Thyroid gland (tissue), 4 donors: Measurements from ENCODE around the gene ZNG1A. TPM values are rescaled to one million over a fixed set of nuclear protein-coding genes. Genes with fewer than 3 reads are reported as not detected.
A peak's percentile ranks its signal among the peaks of the same experiment; 100 is the strongest.
"Not testable (repeated sequence)": the region's sequence is repeated elsewhere in the genome, so short reads cannot be mapped to it uniquely, and the experiment has no call there.

Experiments
- DNase-seq, 2 donors: peaks; one replicate each; pipeline ENCODE4 v3.0.0-alpha.2; 2019
- H3K27ac ChIP-seq, 3 donors: fragments of 200-600 bp; sonication (generic); 1 replicate in 2 of 3; 2 replicates in 1 of 3; pipeline ENCODE4 v1.5.1; 2016 to 2019; ENCODE audit warnings: mild to moderate bottlenecking in 1 of 3, moderate library complexity in 1 of 3
- H3K27me3 ChIP-seq: fragments of 200-600 bp; sonication (generic); one replicate; pipeline ENCODE4 v1.5.1; 2019
- H3K36me3 ChIP-seq, 2 donors: fragments of 200-600 bp; sonication (generic); one replicate each; pipeline ENCODE4 v1.5.1; 2016 to 2019
- H3K4me1 ChIP-seq, 2 donors: fragments of 200-600 bp; sonication (generic); one replicate each; pipeline ENCODE4 v1.5.1; 2017 to 2019
- H3K4me3 ChIP-seq, 3 donors: fragments of 200-600 bp; sonication (generic); replicated peaks in 1 of 3; 1 replicate in 2 of 3; 2 replicates in 1 of 3; pipeline ENCODE4 v1.5.1; 2016; ENCODE audit warnings: mild to moderate bottlenecking in 1 of 3
- H3K9me3 ChIP-seq: fragments of 200-600 bp; sonication (generic); one replicate; pipeline ENCODE4 v1.5.1; 2017
- POLR2A ChIP-seq, 2 donors: fragments of 450-650 bp; IDR thresholded peaks; one replicate each; pipeline ENCODE4 v1.6.1; 2017; ENCODE audit warnings: antibody characterized with exemption in 2 of 2, mild to moderate bottlenecking in 2 of 2, moderate library complexity in 1 of 2
- WGBS, 2 donors: methylation state at CpG; one replicate each; pipeline ENCODE4 v1.1.5; 2017; 5-methylcytosine and 5-hydroxymethylcytosine counted together
- intact Hi-C: fragments of 100-400 bp; cut with DNase I; formaldehyde crosslinking; loops from one replicate; pipeline ENCODE4 v1.15.1; 2023
- total RNA-seq, 4 donors: library from RNA; depleted of rRNA; stranded (reverse); fragments of >200 nt; gene quantifications; one replicate each; pipeline ENCODE4 v1.2.3, GENCODE V29; 2016
- TF ChIP-seq, protein P1 (sequence below), 6 experiments: fragments of 200-600 bp in 3 of 6; fragments of 450-650 bp in 3 of 6; sonication (generic) in 3 of 6; IDR thresholded peaks; one replicate each; pipeline ENCODE4 v1.5.1; 2016 to 2019; ENCODE audit warnings: antibody characterized with exemption in 6 of 6, mild to moderate bottlenecking in 2 of 6, inconsistent platforms in 1 of 6, moderate library complexity in 1 of 6

Gene ZNG1A
- total RNA-seq, 4 donors from 2014 or later: 66.3 to 74.2 (median 70.0) TPM

DNA sequence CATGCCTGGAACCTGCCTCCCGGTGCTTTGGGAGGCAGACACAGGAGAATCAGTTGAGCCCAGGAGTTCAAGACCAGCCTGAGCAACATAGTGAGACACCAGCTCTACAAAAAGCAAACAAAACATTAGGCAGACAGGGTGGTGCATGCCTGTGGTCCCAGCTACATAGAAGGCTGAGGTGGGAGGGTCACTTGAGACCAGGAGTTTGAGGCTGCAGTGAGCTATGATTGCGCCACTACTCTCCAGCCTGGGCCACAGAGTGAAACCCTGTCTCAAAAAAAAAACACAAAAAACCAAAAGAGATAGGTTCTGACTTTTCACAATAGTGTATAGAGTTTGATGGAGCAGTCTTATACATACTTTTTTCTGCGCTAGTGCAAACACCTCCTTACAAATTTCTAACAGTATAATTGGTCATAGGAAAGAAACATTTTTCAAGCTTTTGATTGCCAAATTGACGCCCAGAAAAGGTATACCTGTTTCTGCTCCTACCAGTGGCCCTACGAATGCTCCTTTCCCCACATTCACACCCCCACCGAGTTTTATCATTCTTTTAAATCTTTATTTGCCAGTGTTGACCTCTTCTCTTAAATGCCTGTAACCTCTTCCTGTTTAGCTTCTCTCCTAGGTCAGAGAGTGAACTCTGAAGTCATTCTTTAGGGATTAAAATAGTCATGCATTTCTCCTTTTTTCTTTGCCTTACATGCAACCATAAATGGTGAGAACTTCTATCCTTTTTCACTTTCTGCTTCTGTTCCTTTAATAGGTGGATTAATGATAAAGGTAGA lies 43.3 kb upstream of the ZNG1A start:
- intact Hi-C loops: no loop called here
- H3K4me1 ChIP-seq: no peaks in the 10 kb centered on the region
- no peak overlapping the region for H3K4me3 ChIP-seq
- DNase-seq: no peak
- no peaks in the 10 kb centered on the region for H3K9me3 ChIP-seq
- H3K27ac ChIP-seq: peak overlapping the region in 1 of 3 donors; percentile 13
- no peaks in the 10 kb centered on the region for H3K36me3 ChIP-seq
- no peaks in the 10 kb centered on the region for H3K27me3 ChIP-seq
- TF ChIP-seq POLR2A (IDR thresholded peaks at IDR 0.05): no peak
- TF ChIP-seq, protein P1, sequence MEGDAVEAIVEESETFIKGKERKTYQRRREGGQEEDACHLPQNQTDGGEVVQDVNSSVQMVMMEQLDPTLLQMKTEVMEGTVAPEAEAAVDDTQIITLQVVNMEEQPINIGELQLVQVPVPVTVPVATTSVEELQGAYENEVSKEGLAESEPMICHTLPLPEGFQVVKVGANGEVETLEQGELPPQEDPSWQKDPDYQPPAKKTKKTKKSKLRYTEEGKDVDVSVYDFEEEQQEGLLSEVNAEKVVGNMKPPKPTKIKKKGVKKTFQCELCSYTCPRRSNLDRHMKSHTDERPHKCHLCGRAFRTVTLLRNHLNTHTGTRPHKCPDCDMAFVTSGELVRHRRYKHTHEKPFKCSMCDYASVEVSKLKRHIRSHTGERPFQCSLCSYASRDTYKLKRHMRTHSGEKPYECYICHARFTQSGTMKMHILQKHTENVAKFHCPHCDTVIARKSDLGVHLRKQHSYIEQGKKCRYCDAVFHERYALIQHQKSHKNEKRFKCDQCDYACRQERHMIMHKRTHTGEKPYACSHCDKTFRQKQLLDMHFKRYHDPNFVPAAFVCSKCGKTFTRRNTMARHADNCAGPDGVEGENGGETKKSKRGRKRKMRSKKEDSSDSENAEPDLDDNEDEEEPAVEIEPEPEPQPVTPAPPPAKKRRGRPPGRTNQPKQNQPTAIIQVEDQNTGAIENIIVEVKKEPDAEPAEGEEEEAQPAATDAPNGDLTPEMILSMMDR (IDR thresholded peaks at IDR 0.05): no peak
- 71 to 80% methylated on average over 6 of the region's 6 CpGs for WGBS, 2 donors

DNA sequence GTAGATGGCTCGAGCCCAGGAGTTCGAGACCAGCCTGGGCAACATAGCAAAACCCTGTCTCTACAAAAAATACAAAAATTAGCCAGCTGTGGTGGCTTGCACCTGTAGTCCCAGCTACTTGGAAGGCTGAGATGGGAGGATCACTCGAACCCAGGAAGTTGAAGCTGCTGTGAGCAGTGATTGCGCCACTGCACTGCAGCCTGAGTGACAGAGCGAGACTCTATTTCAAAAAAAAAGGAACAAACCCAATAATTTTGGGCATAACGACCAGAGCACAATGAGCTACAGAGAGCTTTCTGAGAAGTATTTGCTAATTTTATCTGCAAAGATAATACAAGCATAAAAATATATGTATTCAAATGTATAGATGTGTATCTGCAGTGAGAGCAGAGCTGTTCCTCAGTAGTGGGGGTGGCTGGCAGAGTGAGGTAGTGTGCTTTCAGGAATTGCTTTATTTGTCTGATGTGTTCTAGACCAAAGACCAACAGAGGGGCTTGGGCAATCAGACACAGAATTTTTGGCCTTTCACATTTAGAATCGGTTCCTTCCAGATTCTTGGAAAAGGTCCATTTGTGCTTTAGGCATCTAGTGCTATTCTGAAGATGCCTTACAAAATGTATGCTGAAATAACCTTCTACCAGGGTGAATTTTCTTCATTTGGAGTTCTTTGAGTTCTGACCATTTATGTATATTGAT lies 41.0 kb upstream of the ZNG1A start:
- peaks cover 8 to 9% of the 10 kb centered on the region in 2 donors for H3K4me1 ChIP-seq
- no peak for TF ChIP-seq POLR2A (IDR thresholded peaks at IDR 0.05)
- TF ChIP-seq, protein P1 (IDR thresholded peaks at IDR 0.05): no peak
- 84 to 89% methylated on average over 7 of the region's 7 CpGs for WGBS, 2 donors
- H3K27me3 ChIP-seq: no peaks in the 10 kb centered on the region
- H3K4me3 ChIP-seq: no peak overlapping the region
- intact Hi-C loops: no loop called here
- no peak for DNase-seq
- no peak overlapping the region for H3K27ac ChIP-seq
- H3K36me3 ChIP-seq: no peaks in the 10 kb centered on the region
- no peaks in the 10 kb centered on the region for H3K9me3 ChIP-seq

DNA sequence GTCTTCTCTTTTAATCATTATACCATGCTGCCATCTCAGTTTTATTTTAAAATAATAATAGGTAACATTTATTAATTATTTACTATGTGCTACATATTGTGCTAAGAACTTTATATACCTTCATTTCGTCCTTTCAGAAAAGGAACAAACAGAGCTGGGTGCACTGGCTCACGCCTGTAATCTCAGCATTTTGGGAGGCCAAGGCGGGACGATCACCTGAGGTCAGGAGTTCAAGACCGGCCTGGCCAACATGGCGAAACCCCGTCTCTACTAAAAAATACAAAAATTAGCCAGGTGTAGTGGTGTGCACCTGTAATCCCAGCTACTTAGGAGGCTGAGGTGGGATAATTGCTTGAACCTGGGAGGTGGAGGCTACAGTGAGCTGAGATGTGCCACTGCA lies 40.2 kb upstream of the ZNG1A start:
- DNase-seq, H3K36me3 ChIP-seq, intact Hi-C loops, H3K4me1 ChIP-seq, H3K27ac ChIP-seq, H3K4me3 ChIP-seq, H3K27me3 ChIP-seq, H3K9me3 ChIP-seq: not testable (repeated sequence)
- WGBS, 2 donors: 98 to 99% methylated on average over 7 of the region's 7 CpGs

DNA sequence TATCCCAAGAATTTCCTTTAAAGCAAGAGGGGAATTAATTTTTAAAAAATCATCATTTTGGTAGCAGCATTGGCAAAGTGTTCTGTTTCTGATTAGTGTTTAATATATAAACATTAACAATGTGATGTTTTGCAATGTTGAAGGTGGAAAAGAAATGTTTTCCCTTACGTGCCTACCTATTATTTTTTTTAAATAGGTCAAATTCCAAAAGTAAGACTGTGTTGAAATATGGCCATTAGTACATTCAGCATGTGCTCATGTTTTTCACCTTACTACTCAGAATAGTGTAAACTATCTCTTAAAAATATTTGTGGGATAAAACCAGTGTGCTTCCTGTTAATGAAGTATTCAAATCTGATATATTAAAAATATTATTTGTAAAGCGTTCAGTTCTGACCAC lies 39.1 kb upstream of the ZNG1A start:
- no peak overlapping the region for H3K4me3 ChIP-seq
- intact Hi-C loops: no loop called here

DNA sequence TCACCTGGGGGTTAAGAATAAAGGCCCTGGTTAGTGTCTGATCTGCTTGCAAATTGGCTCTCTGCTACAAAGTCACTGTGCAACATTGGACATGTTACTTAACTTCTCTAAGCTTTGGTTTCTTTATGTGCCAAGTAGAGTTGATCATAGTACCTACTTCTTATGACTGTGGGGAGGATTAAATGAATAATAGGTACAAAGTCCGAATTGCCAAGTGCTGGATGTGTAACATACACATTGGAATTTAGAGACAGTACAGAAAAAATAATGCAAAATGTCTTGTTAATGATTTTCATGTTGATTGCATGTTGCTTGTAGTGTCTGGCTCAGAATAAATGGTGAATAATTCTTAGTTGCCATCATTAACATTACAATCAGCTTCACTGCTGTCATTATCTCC lies 38.0 kb upstream of the ZNG1A start:
- Histone ChIP-seq H3K4me3 (no peak overlapping the region), H3K36me3 (no peaks in the 10 kb centered on the region), H3K27me3 (no peaks in the 10 kb centered on the region), H3K9me3 (no peaks in the 10 kb centered on the region), H3K4me1 (peaks cover 9% of the 10 kb centered on the region in 2 donors), H3K27ac (no peak overlapping the region)
- TF ChIP-seq, protein P1 (IDR thresholded peaks at IDR 0.05): no peak
- 90 to 91% methylated on average over 1 of the region's 1 CpG for WGBS, 2 donors
- intact Hi-C loops: no loop called here
- no peak for DNase-seq

More for the DNA sequence above, 39.1 kb upstream of the ZNG1A start:
- Histone ChIP-seq H3K36me3 (no peaks in the 10 kb centered on the region), H3K9me3 (no peaks in the 10 kb centered on the region), H3K27me3 (no peaks in the 10 kb centered on the region), H3K27ac (no peak overlapping the region), H3K4me1 (peaks cover 8 to 9% of the 10 kb centered on the region in 2 donors)
- TF ChIP-seq, protein P1 (IDR thresholded peaks at IDR 0.05): no peak
- no peak for TF ChIP-seq POLR2A (IDR thresholded peaks at IDR 0.05)
- WGBS, 2 donors: 85 to 89% methylated on average over 2 of the region's 2 CpGs
- no peak for DNase-seq
